HG03060 (cell line): ENCODE measurements around the gene TH.

Source experiments
- ATAC-seq: cut with Tn5 transposase; IDR thresholded peaks from one replicate; pipeline ENCODE4 v1.9.1; 2021; ENCODE audit warnings: low read depth, moderate number of reproducible peaks; ENCODE audit not compliant: unreplicated experiment

The TH gene

GRCh38 chr11:2171591-2172003, at the start of gene TH:
TSS of gene TH (minus strand) at chr11:2171815. CDS start at chr11:2171786, 29 bp downstream.
- no peak for ATAC-seq

- no peak for ATAC-seq
Observed at GRCh38 chr11:2221024-2221423, 49.4 kb upstream of the TH start.

DNA sequence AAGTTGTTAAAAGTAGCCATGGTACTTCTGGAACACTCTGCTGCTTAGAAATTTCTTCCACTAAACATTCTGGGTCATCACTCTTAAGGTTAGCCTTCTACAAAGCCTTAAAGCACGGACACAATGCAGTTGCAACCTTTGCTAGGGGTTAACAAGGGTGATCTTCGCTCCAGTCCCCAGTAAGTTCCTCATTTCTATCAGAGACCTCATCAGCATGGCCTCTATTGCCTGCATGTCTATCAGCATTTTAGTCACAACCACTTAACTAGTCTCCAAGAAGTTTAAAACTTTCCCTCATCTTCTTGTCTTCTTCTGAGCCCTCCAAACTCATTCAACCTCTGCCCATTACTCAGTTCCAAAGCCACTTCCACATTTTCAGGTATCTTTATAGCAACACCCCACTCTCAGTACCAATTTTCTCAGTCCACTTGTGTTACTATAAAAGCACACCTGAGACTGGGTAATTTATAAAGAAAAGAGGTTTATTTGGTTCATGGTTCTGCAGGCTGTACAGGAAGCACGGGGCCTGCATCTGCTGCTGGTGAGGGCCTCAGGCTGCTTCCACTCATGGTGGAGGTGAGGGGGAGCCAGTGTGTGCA, 48.7 kb upstream of the TH start:
- no peak for ATAC-seq

DNA sequence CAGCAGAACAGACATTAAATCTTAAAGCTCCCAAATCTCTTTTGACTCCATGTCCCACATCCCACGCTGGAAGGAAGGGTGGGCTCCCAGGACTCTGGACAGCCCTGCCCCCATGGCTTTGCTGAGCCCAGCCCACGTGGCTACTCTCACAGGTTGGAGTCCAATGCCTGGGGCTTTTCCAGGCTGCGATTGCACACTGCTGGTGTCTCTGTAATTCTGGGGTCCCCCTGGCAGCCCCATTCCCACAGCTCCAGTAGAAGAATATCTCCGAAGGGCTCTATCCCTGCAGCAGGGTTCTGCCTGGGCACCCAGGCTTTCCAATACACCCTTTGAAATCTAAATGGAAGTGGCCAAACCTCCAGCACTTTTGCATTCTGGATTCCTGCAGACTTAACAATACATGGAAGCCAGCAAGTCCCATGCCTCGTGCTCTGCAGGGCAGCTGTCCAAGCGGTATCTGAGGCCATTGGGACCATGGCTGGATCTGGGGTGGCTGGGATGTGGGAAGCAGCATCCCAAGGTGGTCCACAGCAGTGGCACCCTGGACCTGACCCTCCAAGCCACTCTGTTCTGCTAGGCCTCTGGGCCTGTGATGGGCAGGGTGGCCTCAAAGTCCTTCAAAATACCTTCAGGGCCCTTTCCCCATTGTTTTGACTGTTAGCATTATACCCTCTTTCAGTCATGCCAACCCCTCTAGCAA, 47.9 kb upstream of the TH start:
- ATAC-seq: no peak

- no peak for ATAC-seq
Observed at GRCh38 chr11:2218031-2218633, 46.5 kb upstream of the TH start.

GRCh38 chr11:2217211-2218030, 45.8 kb upstream of the TH start:
- ATAC-seq: no peak

- no peak for ATAC-seq
Observed at GRCh38 chr11:2216400-2217064, 44.9 kb upstream of the TH start.

- ATAC-seq: no peak
Observed at GRCh38 chr11:2215561-2216399, 44.2 kb upstream of the TH start.

DNA sequence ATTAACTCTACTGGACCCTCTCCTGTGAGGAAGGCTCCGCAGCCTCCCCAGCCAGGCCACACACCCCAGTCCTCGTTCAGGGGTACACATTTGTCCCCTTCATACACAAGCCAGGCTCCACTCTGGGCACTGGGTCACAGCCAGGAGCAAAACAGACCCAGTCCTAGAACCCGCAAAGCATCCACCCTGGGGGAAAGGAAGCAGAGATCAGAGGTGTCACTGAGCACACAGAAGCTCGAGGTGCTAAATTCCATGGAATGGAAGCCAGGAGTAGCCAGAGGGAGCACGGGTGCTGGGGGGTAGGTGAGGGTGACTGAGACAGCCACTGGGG, 43.6 kb upstream of the TH start:
- no peak for ATAC-seq

DNA sequence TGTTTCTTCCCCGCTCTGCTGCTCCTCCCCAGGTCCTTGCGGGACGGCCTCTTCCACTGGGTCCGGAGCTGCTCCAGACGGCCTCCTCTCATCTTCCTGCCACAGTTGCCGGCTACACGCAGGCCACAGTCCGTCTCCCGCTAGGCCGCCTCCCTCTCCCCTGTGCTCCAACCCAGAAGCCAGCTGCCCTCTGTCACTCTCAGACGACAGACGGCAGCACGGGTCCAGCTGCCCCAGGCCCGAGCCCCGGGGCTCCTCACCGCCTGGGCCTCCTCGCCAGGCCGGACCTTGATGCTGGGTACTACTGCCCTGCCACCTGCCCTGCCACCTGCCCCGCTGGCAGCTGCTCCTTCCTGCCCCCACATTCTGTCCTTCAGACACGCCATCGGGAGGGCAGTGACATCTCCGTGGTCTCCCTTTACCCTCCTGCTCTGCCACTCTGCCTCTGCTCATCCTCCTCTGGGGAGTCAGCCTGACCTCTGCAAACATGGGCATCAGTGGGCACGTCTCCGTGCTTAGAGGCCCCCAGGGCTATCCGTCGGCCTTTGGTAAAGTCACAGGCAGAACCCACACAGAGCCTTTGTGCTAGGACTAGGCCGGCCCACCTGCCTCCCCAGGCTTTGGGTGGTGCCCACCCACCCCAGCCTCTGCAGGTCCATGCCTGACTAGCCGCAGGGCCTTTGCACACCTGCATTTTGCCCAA, 43.1 kb upstream of the TH start:
- ATAC-seq: no peak

GRCh38 chr11:2213890-2214526, 42.4 kb upstream of the TH start:
- ATAC-seq: no peak

- no peak for ATAC-seq
Observed at GRCh38 chr11:2213384-2213842, 41.8 kb upstream of the TH start.

- no peak for ATAC-seq
Observed at GRCh38 chr11:2212411-2213251, 41.0 kb upstream of the TH start.

DNA sequence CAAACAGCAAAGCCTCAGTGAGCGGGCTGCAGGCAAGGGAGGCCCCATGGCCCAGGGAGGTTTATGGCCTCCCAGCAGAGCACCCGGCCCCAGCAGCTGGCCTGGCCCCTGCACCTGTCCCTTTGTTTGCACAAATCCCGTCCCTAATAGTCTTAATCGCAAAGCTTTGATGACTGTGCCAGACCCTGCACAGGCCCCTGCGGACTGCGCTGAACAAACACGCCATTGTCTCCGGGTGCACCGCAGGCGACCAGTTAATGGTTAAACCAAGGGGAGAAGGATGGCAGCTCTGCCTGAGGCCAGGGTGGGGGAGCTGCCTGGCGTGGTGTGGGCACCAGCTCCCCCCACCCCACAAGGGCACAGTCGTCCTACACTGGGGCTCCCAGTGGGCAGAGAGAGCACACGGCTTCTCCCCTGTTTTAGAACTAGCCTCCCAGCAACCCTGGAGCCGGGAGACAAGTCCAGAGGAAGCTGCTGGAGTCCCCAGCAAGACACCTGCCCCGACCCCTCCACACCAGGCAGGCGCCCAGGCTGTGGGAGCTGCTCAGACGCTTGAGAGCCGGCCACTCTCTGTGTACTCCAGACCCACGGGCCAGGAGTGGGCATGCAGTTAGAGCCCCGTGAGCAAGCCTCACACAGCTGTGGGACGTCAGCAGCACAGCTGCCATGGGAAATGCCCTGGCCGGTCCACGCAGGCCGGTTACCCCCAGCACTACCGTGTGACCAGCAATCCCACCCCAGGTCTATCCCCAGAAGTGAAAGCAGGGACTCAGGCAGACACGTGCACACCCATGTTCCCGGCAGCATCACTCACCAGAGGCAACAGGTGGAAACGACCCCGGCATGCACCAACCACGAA, 39.7 kb upstream of the TH start:
- ATAC-seq: no peak

DNA sequence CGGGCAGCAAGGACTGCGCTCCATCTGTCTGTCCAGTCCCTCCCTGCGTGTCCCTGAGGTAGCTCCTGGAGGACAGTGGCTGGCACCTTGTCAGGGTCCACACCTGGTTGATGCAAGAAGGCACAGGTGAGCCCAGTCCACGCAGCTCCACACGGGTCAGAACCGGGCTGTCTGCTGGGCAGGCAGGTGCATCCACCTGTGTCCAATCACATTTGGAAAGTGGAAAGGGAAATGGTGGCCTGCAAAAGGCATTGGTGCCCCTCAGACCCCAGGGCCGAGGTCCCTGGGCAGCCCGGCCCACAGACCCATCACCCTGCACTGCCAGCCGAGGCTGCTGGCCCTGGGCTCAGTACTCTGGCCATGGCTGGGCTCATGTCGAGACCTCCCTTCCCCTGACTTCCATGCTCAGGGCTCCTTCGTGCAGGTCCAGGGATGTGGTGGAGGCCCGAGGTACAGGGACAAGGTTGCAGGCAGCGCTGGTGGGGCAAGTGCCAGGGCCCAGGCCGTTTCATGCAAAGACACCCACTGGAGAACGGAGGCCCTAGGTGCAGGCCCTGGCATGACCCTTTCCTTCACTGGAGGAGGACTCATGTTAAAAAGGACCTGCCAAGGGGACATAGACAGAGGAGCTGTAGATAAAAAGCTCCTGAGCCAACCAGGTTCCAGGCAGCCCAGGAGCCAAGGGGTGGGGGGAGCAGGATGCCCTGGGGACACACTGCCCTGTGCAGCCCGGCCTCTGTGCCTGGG, 38.9 kb upstream of the TH start:
- no peak for ATAC-seq

DNA sequence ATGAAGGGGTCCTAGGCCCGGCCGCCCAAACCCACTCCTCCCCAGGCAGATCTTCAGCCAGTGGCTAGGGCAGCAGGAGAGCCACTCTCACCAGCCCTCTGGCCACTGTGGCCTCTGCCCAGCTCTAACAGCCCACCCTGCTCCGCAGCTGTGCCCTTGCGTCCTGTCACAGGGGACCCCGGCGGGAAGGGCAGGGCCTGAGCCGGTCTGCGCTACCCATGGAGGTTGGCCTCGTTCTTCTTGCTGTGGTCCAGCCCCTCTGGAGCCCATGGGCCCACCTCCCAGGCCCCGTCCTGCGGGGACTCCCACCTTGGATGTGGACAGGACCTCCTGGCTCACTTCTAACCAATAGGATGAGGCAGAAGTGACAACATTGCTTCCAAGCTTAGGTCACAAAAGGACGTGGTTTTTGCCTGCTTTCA, 38.3 kb upstream of the TH start:
- no peak for ATAC-seq
